Ishikawa (cell line): ENCODE results near the gene AP5S1.

Source experiments
- CEBPB ChIP-seq: IDR thresholded peaks from 2 replicates; pipeline ENCODE4 v1.6.1; 2012
- CREB1 ChIP-seq: IDR thresholded peaks from 2 replicates; pipeline ENCODE4 v1.6.1; 2012; ENCODE audit warnings: low read depth
- EGR1 ChIP-seq: IDR thresholded peaks from 2 replicates; pipeline ENCODE4 v1.6.1; 2012
- EP300 ChIP-seq: IDR thresholded peaks from 2 replicates; pipeline ENCODE4 v1.6.1; 2012; ENCODE audit warnings: borderline replicate concordance
- FOXM1 ChIP-seq: IDR thresholded peaks from 2 replicates; pipeline ENCODE4 v1.6.1; 2012; ENCODE audit warnings: low read depth, borderline replicate concordance
- NFIC ChIP-seq: IDR thresholded peaks from 2 replicates; pipeline ENCODE4 v1.6.1; 2012
- RAD21 ChIP-seq: IDR thresholded peaks from 2 replicates; pipeline ENCODE4 v1.6.1; 2012; ENCODE audit warnings: low read depth
- REST ChIP-seq: IDR thresholded peaks from 2 replicates; pipeline ENCODE4 v1.6.1; 2012; ENCODE audit warnings: low read depth, mild to moderate bottlenecking
- TAF1 ChIP-seq: IDR thresholded peaks from 2 replicates; pipeline ENCODE4 v1.6.1; 2012; ENCODE audit warnings: low read depth, mild to moderate bottlenecking
- TCF12 ChIP-seq: IDR thresholded peaks from 2 replicates; pipeline ENCODE4 v1.6.1; 2012; ENCODE audit warnings: low read depth
- TEAD4 ChIP-seq: IDR thresholded peaks from 2 replicates; pipeline ENCODE4 v1.6.1; 2012
- YY1 ChIP-seq: IDR thresholded peaks from 2 replicates; pipeline ENCODE4 v1.6.1; 2012; ENCODE audit warnings: low read depth
- ZBTB7A ChIP-seq: IDR thresholded peaks from 2 replicates; pipeline ENCODE4 v1.6.1; 2012; ENCODE audit warnings: low read depth
- TF ChIP-seq, protein P1 (sequence below): IDR thresholded peaks from 2 replicates; pipeline ENCODE4 v1.6.1; 2012
- TF ChIP-seq, protein P2 (sequence below): IDR thresholded peaks from 2 replicates; pipeline ENCODE4 v1.6.1; 2012

AP5S1 gene

DNA sequence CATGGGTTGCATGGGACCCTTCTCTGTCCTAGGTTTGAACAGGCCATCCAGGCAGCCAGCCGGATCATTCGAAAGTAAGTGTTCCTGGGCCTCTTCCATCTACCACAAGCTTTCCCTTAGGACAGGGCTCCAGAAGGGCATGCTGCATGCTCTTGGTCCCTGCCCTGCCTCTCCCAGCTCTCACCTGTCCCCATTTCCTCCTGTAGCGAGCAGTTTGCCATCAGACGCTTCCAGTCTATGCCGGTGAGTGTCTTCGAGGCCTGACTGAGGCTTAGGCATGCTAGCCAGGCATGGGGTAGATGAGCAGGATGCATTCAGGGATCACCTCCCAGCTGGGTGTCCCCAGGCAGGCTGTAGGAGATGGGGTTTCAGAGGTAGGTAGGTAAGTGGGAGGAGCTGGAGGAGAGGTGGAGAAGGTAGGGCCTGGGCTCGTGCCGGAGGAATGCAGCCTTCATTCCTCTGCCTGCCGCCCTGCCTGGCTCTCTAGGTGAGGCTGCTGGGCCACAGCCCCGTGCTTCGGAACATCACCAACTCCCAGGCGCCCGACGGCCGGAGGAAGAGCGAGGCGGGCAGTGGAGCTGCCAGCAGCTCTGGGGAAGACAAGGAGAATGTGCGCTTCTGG, 20.0 kb upstream of the AP5S1 start:
- TF ChIP-seq REST (no peak), TCF12 (no peak), RAD21 (no peak), TAF1 (no peak), ZBTB7A (no peak), CREB1 (no peak), EP300 (no peak), FOXM1 (no peak), CEBPB (no peak), EGR1 (no peak), TEAD4 (no peak), NFIC (no peak), YY1 (no peak)
- TF ChIP-seq, protein P1, sequence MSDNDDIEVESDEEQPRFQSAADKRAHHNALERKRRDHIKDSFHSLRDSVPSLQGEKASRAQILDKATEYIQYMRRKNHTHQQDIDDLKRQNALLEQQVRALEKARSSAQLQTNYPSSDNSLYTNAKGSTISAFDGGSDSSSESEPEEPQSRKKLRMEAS = no peak
- TF ChIP-seq, protein P2, sequence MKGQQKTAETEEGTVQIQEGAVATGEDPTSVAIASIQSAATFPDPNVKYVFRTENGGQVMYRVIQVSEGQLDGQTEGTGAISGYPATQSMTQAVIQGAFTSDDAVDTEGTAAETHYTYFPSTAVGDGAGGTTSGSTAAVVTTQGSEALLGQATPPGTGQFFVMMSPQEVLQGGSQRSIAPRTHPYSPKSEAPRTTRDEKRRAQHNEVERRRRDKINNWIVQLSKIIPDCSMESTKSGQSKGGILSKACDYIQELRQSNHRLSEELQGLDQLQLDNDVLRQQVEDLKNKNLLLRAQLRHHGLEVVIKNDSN = no peak

GRCh38 chr20:3800878-3801260, 19.5 kb upstream of the AP5S1 start:
- TF ChIP-seq, protein P1 = no peak
- TF ChIP-seq, protein P2 = no peak

- TF ChIP-seq FOXM1 (no peak), CEBPB (no peak), ZBTB7A (no peak)
Observed at GRCh38 chr20:3801299-3801698, 19.0 kb upstream of the AP5S1 start.

GRCh38 chr20:3801846-3802245, 18.5 kb upstream of the AP5S1 start:
- TF ChIP-seq TEAD4 (no peak), EGR1 (no peak), TAF1 (no peak), NFIC (no peak), CEBPB (no peak), ZBTB7A (no peak), FOXM1 (no peak), TCF12 (no peak), EP300 (no peak), REST (no peak), YY1 (no peak), RAD21 (no peak), CREB1 (no peak)
- TF ChIP-seq, protein P1 = no peak
- TF ChIP-seq, protein P2 = no peak

DNA sequence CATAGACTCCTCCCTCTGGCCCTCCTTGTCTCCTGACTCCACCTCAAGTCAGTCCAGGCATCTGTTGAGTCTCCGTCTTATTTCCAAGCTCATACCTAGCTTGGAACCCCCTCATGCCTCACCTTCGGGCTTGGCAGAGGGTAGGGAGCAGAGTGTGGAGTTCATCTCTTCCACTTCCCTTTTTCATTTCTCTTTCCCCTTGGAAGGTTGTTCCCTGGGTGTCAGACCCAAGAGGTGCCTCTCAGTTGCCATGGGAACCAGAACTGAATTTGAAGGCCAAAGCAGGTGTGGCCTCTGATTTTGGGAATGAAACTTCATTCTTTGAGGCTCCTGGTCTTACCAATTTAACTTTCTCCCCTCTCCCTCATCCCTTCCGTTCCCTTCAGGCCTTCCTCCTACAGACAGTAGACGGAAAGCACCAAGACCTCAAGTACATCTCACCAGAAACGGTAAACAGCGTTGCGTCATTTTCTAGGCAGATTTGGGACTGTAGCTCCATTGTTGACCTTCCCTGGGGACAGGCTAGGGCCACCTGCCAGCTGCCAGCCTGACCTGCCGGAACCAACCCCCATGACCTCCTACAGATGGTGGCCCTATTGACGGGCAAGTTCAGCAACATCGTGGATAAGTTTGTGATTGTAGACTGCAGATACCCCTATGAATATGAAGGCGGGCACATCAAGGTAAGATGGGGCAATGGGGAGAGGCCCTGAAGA, 17.7 kb upstream of the AP5S1 start:
- TF ChIP-seq REST (no peak), FOXM1 (no peak), RAD21 (no peak), EGR1 (no peak), EP300 (no peak), CEBPB (no peak), ZBTB7A (no peak), TCF12 (no peak)
- TF ChIP-seq, protein P1 = no peak
- TF ChIP-seq, protein P2 = no peak
